Uterus (tissue), 4 donors: Measurements from ENCODE around the gene MEIOB. TPM values are rescaled to one million over a fixed set of nuclear protein-coding genes. Genes with fewer than 3 reads are reported as not detected.

ENCODE experiments used
- DNase-seq, 2 donors: peaks; one replicate each; pipeline ENCODE4 v3.0.0-alpha.2; 2019 to 2020
- H3K27ac ChIP-seq, 2 donors: fragments of 200-600 bp; sonication (generic); 1 replicate in 1 of 2; 2 replicates in 1 of 2; pipeline ENCODE4 v1.5.1; 2016 to 2018
- H3K27me3 ChIP-seq, 2 donors: fragments of 200-600 bp; sonication (generic); one replicate each; pipeline ENCODE4 v1.5.1; 2018 to 2019; ENCODE audit warnings: control low read depth in 1 of 2
- H3K36me3 ChIP-seq, 2 donors: fragments of 200-600 bp; sonication (generic); one replicate each; pipeline ENCODE4 v1.5.1; 2019; ENCODE audit warnings: control low read depth in 1 of 2
- H3K4me1 ChIP-seq, 2 donors: fragments of 200-600 bp; sonication (generic); one replicate each; pipeline ENCODE4 v1.5.1; 2018 to 2019; ENCODE audit warnings: control low read depth in 1 of 2
- H3K4me3 ChIP-seq, 2 donors: fragments of 200-600 bp; sonication (generic); 1 replicate in 1 of 2; 2 replicates in 1 of 2; pipeline ENCODE4 v1.5.1; 2018 to 2019; ENCODE audit warnings: mild to moderate bottlenecking in 1 of 2
- H3K9me3 ChIP-seq, 2 donors: fragments of 200-600 bp; sonication (generic); one replicate each; pipeline ENCODE4 v1.5.1; 2019; ENCODE audit warnings: control low read depth in 1 of 2
- CTCF ChIP-seq, 4 experiments: fragments of 200-600 bp in 2 of 4; fragments of 450-650 bp in 2 of 4; sonication (generic) in 2 of 4; IDR thresholded peaks; one replicate each; pipeline ENCODE4 v1.5.1; 2016 to 2019; ENCODE audit warnings: antibody characterized with exemption in 4 of 4, mild to moderate bottlenecking in 2 of 4, moderate library complexity in 1 of 4
- POLR2A ChIP-seq, 2 donors: fragments of 450-650 bp; IDR thresholded peaks; one replicate each; pipeline ENCODE4 v1.6.1; 2016; ENCODE audit warnings: antibody characterized with exemption in 2 of 2, mild to moderate bottlenecking in 1 of 2, moderate library complexity in 1 of 2
- intact Hi-C: fragments of 100-400 bp; cut with DNase I; formaldehyde crosslinking; loops from one replicate; pipeline ENCODE4 v1.15.1; 2023; ENCODE audit warnings: low total_unique reads
- total RNA-seq, 4 donors: library from RNA; depleted of rRNA in 3 of 4; stranded (reverse); fragments of >200 nt in 3 of 4; gene quantifications; one replicate each; pipeline versions ENCODE4 v1.1.0 to v1.2.4, GENCODE V29; 2014 to 2023
- donor health status: DM: yes; HTN: yes; CAD: no.

The MEIOB gene
- total RNA-seq, 4 donors from 2014 or later: 0.48 to 0.76 TPM; not detected in 2

GRCh38 chr16:1918351-1919326, 46.7 kb upstream of the MEIOB start, which contains the start of gene HS3ST6:
TSS of gene HS3ST6 (minus strand) at chr16:1918415. CDS start at chr16:1918323, 92 bp downstream.
- Histone ChIP-seq H3K4me3 (no peak within 1 kb of the TSS), H3K4me1 (peaks cover 0 to 7% of the 10 kb centered on the region in 2 donors), H3K9me3 (no peaks in the 10 kb centered on the region), H3K36me3 (no peaks in the 10 kb centered on the region), H3K27ac (no peak within 1 kb of the TSS), H3K27me3 (peaks cover 0 to 12% of the 10 kb centered on the region in 2 donors)
- no peak for DNase-seq
- intact Hi-C loops: no loop called here
- TF ChIP-seq CTCF (IDR thresholded peaks at IDR 0.05): no peak
- no peak for TF ChIP-seq POLR2A (IDR thresholded peaks at IDR 0.05)

GRCh38 chr16:1917665-1918350, 45.8 kb upstream of the MEIOB start:
- H3K36me3 ChIP-seq: no peaks in the 10 kb centered on the region
- no peaks in the 10 kb centered on the region for H3K9me3 ChIP-seq
- H3K4me1 ChIP-seq: peaks cover 0 to 7% of the 10 kb centered on the region in 2 donors
- intact Hi-C loops: no loop called here
- DNase-seq: no peak
- no peak overlapping the region for H3K27ac ChIP-seq
- peaks cover 0 to 12% of the 10 kb centered on the region in 2 donors for H3K27me3 ChIP-seq
- no peak overlapping the region for H3K4me3 ChIP-seq
- TF ChIP-seq CTCF (IDR thresholded peaks at IDR 0.05) (no peak), POLR2A (IDR thresholded peaks at IDR 0.05) (no peak)

- Histone ChIP-seq H3K27me3 (peaks cover 0 to 12% of the 10 kb centered on the region in 2 donors), H3K4me3 (no peak overlapping the region), H3K9me3 (no peaks in the 10 kb centered on the region), H3K4me1 (peaks cover 0 to 7% of the 10 kb centered on the region in 2 donors), H3K36me3 (no peaks in the 10 kb centered on the region), H3K27ac (no peak overlapping the region)
- TF ChIP-seq POLR2A (IDR thresholded peaks at IDR 0.05) (no peak), CTCF (IDR thresholded peaks at IDR 0.05) (no peak)
- intact Hi-C loops: no loop called here
- DNase-seq: no peak
Observed at GRCh38 chr16:1917056-1917664, 45.2 kb upstream of the MEIOB start.

- no peak for DNase-seq
- H3K36me3 ChIP-seq: no peaks in the 10 kb centered on the region
- H3K9me3 ChIP-seq: no peaks in the 10 kb centered on the region
- H3K4me1 ChIP-seq: peaks cover 0 to 7% of the 10 kb centered on the region in 2 donors
- no peak overlapping the region for H3K4me3 ChIP-seq
- no peak overlapping the region for H3K27ac ChIP-seq
- intact Hi-C loops: no loop called here
- no peak for TF ChIP-seq CTCF (IDR thresholded peaks at IDR 0.05)
- peaks cover 0 to 12% of the 10 kb centered on the region in 2 donors for H3K27me3 ChIP-seq
Observed at GRCh38 chr16:1916640-1916990, 44.7 kb upstream of the MEIOB start.
